ENCODE results near the gene MSI2.

MSI2 gene

GRCh38 chr17:57638284-57638683, 382.0 kb downstream of the MSI2 start:
- DNase-seq (ENCODE audit: low spot score) = no peak

DNA sequence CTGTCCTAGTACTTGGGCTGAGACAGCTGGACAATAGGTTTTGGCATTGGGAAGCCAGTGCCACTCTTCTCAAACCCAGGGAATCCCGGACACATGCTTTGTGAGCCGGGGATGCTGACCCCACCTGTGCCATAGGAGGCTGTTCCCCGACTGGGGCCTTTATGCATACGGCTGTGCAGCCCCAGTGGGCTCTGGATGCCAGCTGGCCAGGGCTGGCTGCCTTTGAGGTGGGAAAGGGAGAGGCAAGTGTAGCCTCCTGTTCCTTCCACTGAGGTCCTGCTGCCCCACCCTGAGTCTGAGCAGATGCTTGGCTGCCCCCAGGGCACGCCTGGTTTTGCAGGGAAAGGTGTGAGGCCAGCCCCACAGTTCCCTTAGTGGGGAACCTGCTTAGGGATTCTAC, 383.1 kb downstream of the MSI2 start:
- no peak for DNase-seq (ENCODE audit: low spot score)

- DNase-seq (ENCODE audit: low spot score) = no peak
These were observed 383.8 kb downstream of the MSI2 start for GRCh38 chr17:57640079-57640478.

- DNase-seq (ENCODE audit: low spot score) = no peak
These were observed 385.4 kb downstream of the MSI2 start for GRCh38 chr17:57641761-57642160.

DNA sequence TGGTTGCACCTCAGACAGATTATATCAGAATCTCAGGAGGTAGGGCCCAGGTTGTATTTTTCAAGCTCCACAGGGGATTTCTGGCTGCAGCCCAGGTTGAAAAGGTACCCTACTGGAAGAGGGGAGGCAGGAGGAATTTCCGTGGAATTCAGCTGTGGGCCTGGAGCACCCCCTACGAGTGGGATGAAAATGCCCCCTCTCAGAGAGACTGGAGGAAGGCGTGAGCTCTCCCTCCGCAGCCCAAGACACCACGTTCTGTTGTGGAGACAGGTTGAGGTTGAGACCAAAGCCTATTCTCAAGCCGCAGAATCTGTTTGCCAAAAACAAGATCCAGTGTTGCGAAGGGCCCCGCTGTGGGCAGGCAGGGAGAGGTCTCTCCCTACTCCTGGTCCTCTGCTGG, 386.7 kb downstream of the MSI2 start:
- DNase-seq (ENCODE audit: low spot score) = no peak

DNA sequence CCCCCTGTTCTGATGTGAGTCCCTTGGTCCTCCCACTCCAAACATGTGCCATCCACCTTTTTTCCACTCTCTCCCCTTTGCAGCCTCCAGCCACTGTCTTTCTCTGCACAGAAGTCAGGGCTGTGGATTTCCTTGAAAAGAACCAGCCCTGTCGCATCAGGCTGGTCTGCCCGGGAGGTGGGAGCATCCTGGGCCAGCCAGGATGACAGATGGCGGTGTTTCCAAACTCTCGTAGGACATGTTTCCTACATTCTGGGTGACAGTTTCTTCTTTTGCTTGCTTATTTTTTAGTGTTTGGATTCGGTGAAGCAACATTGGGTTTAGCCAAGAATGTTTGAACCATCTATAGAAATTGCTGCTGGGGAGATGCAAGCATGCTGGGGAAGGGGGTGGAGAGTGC, 388.0 kb downstream of the MSI2 start:
- no peak for DNase-seq (ENCODE audit: low spot score)

GRCh38 chr17:57645950-57646665, 389.8 kb downstream of the MSI2 start:
- DNase-seq (ENCODE audit: low spot score) = no peak

- no peak for DNase-seq (ENCODE audit: low spot score)
These were observed 392.4 kb downstream of the MSI2 start for GRCh38 chr17:57648720-57649119.

DNA sequence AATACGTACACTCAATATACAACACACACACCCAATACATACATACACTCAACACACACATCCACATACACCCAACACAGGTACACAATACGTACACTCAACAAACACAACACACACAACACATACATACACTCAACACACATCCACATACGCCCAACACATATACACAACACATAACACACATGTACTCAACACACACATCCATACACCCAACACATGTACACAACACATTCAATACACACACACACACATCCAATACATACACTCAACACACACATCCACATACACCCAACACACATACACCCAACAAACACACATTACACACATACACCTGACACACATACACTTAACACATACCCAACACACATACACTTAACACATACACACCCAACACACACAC, 392.9 kb downstream of the MSI2 start:
- DNase-seq (ENCODE audit: low spot score) = no peak

GRCh38 chr17:57649731-57650484, 393.6 kb downstream of the MSI2 start:
- no peak for DNase-seq (ENCODE audit: low spot score)

- no peak for DNase-seq (ENCODE audit: low spot score)
These were observed 394.2 kb downstream of the MSI2 start for GRCh38 chr17:57650548-57650947.

GRCh38 chr17:57651451-57651850, 395.1 kb downstream of the MSI2 start:
- DNase-seq (ENCODE audit: low spot score) = no peak

DNA sequence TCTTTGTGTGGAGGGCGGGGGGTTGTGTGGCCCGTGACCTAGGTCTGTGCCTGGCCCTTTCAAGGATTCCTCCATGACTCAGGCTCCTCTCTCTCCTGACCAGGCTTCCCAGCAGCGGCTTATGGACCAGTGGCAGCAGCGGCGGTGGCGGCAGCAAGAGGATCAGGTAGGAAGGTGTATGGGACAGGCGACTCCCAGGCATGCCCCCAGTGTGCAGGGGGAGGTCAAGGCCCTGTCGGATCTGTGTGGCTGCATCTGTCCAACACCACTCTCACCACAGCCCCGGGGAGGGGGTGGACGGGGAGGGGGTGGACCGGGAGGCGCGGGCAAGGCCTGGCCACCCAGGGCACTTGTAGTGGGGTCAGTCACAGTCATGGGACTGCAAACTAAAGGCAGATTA, 395.7 kb downstream of the MSI2 start:
- DNase-seq (ENCODE audit: low spot score) = no peak

DNA sequence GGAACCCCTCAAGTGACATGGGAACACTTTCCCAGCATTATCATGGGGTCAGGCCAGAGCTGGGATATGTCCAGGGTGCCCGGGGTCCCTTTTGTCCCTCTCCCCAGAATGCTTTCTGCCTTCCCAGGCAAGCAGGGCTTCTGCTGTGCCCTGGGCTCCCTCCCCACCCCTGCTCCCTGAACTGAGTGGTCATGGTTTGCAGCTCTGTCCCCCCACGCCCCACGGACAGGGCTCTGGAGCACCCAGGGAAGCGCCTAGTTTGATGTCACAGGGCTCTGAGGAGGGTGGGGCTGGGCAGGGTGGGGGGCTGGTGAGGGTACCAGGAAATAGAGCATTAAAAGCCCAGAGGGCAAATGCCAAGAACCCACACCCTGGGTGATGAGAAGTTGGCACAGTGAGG, 396.5 kb downstream of the MSI2 start:
- no peak for DNase-seq (ENCODE audit: low spot score)

DNA sequence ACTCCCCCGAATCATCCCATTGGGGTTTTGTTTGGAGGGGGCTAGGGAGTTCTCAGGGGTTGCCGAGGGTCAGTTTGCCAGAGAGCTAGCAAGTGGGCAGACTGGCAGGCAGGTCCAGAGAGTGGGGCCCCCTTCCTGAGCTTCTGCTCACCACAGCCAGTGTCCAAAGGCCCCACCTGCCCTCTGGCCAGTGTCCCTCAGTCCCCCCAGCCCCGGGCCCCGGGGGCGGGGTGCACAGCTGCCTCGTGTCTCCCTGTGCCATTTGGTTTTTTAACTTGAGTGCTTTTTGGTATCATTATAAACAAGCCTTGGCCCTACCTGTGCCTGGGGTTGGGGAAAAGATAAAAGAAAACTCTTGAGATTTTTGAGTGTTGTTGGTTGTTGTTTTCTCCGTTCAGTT, 397.0 kb downstream of the MSI2 start:
- no peak for DNase-seq (ENCODE audit: low spot score)

GRCh38 chr17:57654040-57654775, 397.9 kb downstream of the MSI2 start:
- DNase-seq (ENCODE audit: low spot score) = no peak

GRCh38 chr17:57655553-57655952, 399.2 kb downstream of the MSI2 start:
- no peak for DNase-seq (ENCODE audit: low spot score)

GRCh38 chr17:57657211-57657610, 400.9 kb downstream of the MSI2 start:
- no peak for DNase-seq (ENCODE audit: low spot score)

DNA sequence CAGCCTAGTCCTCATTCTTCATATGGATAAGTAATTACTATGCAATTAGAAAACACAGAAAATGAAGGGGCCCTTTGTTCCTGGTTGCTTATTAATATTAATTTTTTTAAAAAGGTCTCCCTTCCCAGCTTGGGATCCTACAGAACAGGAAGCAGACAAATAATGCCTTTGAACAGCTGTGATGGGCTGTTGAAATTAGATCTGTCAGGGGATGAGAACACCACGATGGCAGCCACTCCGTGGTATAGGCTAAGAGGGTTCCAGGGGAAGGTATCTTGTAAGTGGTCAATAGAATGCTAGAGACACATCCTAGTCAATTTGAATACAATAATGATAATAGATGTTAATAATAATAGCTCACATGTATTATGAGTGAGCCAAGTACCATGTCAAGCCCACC, 405.7 kb downstream of the MSI2 start:
- DNase-seq (ENCODE audit: low spot score) = no peak

DNA sequence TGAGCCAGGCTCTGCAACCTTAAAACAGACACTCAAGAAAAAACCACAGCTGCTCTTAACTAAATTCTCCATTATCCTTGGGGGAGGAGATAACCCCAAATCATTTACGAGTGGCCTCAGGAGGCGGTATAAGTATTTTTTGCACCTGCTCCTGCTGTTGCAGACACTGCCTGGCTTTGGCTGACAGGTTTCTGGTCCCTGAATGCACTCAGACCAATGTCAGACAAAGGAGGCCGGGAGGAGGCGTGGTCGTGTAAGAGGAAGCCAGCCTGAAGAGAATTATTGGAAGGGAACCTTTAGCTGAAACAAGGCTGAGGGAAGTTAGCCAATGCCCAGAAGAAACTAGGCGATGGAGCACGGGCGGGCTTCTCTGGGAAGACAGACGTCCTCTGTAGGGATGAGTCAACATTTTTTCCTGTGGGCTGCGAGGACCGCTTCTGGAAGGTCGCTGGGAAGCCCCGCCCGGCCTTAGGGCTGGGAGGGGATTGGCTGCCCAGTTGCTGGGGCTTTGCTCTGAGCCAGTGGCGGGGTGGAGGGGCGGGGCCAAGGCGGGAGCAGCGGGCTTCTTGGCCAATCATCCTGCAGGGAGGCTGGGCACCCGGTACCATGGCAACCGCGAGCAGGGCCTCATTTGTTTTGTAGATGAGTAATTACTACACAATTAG, 406.5 kb downstream of the MSI2 start:
- peak; percentile 99 for DNase-seq (ENCODE audit: low spot score)

DNA sequence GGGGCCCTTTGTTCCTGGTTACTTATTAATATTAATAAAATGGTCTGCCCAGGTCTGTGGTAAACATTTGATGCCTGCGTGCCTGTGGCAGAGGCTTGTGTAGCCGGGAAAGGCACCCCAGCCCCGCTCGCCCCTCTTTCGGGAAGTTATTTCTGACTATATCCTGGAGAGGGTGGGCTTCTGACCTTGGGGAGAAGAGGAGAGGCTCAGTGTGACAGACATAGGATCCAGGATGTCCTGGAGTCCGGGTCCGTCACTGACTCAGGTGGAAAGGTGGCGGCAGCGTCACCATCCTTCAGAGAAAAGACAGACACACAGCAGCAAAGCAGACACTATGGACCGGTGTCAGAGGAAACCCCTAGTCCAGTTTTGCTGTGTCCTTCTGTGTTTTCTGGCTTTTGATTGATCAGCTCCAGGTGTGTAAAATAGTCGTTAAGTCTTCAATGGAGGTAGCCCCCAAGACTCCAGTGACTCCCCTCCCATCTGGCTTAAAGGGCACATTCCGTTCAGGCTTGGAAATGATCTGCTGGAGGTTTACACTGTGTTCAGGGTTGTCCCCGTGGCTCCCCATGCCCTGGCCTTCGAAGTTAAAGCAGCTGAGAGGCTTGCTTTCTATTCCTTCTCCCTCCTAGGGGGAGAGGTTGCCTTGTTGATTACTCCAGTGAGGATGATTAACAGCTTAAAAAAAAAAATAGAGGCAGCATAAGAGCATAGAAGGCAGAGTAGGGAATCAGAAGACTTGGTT, 407.2 kb downstream of the MSI2 start:
- no peak for DNase-seq (ENCODE audit: low spot score)

DNA sequence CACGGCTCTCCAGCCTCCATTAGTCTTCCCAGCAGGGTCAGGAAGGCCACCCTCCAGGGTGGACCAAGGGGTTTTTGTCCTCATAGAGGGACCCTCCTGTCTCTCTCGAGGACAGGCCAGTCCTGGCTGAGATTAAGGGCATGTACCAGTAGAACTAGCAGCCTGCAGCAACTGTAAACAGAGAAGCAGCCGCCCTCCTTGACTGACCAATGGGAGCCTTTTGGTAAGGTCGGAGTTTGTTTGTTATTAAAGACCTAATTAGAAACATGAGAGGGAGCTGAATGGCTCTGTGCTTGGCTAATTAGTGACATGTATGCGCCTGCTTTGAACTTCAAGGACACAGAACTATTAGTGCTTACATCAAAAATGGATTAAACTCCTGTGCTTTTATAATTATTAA, 408.8 kb downstream of the MSI2 start:
- peak; percentile 47 for DNase-seq (ENCODE audit: low spot score)

All from ecto neural progenitor cell (in vitro differentiated cells).